Mammary epithelial cell (primary cell): Measurements from ENCODE around the gene HAGHL.

Source experiments
- EZH2 ChIP-seq: IDR thresholded peaks from 2 replicates; pipeline ENCODE4 v1.6.1; 2012; ENCODE audit warnings: low read length, inconsistent platforms, borderline replicate concordance
- TF ChIP-seq, protein P1 (sequence below), 2 donors: IDR thresholded peaks in 1 of 2; conservative IDR thresholded peaks in 1 of 2; 2 replicates each; pipeline ENCODE4 v1.5.1; 2011 to 2012; ENCODE audit warnings: inconsistent platforms in 2 of 2, low read length in 2 of 2, mild to moderate bottlenecking in 2 of 2, control low read depth in 1 of 2, low read depth in 1 of 2; ENCODE audit not compliant: insufficient read depth in 1 of 2; ENCODE audit errors: extremely low read depth in 1 of 2

- TF ChIP-seq, protein P1, sequence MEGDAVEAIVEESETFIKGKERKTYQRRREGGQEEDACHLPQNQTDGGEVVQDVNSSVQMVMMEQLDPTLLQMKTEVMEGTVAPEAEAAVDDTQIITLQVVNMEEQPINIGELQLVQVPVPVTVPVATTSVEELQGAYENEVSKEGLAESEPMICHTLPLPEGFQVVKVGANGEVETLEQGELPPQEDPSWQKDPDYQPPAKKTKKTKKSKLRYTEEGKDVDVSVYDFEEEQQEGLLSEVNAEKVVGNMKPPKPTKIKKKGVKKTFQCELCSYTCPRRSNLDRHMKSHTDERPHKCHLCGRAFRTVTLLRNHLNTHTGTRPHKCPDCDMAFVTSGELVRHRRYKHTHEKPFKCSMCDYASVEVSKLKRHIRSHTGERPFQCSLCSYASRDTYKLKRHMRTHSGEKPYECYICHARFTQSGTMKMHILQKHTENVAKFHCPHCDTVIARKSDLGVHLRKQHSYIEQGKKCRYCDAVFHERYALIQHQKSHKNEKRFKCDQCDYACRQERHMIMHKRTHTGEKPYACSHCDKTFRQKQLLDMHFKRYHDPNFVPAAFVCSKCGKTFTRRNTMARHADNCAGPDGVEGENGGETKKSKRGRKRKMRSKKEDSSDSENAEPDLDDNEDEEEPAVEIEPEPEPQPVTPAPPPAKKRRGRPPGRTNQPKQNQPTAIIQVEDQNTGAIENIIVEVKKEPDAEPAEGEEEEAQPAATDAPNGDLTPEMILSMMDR (conservative IDR thresholded peaks at IDR 0.05 in 1 of 2, IDR thresholded peaks at IDR 0.05 in 1 of 2; ENCODE audit: extremely low read depth in 1 of 2, insufficient read depth in 1 of 2, low read depth in 1 of 2, low read length in 2 of 2), result no peak
- TF ChIP-seq EZH2, result no peak
Observed at GRCh38 chr16:767743-768235, 40.9 kb downstream of the HAGHL start.
